Raji (cell line): ENCODE results near the gene SLIT3.

ENCODE experiments used
- POLR2A ChIP-seq: IDR thresholded peaks from 2 replicates; pipeline ENCODE4 v1.6.1; 2011; ENCODE audit warnings: low read depth, low read length, control low read depth; ENCODE audit not compliant: insufficient read depth

Gene SLIT3

DNA sequence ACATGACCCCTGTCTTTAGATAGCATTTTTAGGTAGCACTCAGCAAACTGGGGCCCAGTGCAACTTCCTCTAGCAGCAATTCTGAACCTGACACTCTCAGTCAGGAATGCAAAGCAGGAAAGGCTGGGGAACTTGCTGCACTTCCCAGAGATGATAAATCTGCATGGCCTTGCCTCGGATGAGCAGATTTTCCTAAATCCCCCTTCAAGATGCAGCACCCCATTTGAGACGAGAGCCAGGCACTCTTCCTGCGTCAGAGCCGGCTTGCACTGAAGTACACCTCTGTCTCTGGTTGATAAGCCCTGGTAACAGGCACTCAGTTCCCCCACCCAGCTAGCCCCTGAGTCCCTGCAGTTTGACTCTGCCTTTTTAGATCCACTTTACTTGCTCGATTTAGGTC is 425.1 kb downstream of the SLIT3 start:
- no peak for TF ChIP-seq POLR2A

GRCh38 chr5:168874713-168875380 is 426.1 kb downstream of the SLIT3 start:
- TF ChIP-seq POLR2A, result no peak

GRCh38 chr5:168872246-168872645 is 428.7 kb downstream of the SLIT3 start:
- no peak for TF ChIP-seq POLR2A

DNA sequence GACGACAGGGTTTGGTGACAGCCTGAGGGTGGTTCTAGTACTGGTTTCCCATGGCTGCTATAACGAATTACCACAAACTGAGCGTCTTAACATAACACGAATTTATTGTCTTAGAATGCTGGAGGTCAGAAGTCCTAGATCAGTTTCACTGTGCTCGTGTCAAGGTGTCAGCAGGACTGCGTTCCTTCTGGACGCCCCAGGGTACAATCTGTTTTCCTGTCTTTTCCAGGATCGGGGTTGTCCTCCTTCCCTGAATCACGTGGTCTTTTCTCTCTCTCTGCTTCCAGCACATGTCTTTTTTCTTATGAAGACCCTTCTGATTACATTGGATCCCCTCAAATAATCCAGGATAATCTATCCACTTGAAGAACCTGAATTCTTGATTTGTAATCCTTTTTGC is 430.0 kb downstream of the SLIT3 start:
- no peak for TF ChIP-seq POLR2A

DNA sequence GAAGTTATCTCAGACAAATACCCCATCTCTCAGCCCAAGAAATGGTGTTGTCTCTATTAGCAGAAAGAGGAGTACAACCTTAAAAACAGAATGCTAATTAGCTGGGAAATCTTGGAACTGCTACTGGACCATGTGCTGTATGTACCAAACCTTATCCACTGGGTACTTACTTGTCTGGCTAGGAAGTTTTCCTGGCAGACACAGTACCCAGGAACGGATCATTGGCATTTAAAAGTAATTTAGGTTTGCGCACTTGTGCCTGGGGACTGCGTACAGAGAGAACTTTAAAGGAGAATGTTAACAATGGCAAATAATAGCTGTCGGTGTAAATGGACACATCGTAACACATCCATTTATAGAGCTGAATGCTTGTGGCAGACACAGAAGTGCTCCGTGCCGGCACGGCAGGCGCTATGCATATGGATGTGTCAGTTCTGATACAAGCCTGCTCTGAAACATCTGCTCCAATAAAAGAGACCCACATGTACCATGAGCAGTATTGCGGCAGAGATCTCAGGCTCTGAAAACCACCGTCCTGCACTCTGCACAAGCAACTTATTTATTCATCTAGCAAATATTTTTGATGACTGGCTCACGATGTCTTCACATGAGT is 431.2 kb downstream of the SLIT3 start:
- no peak for TF ChIP-seq POLR2A

DNA sequence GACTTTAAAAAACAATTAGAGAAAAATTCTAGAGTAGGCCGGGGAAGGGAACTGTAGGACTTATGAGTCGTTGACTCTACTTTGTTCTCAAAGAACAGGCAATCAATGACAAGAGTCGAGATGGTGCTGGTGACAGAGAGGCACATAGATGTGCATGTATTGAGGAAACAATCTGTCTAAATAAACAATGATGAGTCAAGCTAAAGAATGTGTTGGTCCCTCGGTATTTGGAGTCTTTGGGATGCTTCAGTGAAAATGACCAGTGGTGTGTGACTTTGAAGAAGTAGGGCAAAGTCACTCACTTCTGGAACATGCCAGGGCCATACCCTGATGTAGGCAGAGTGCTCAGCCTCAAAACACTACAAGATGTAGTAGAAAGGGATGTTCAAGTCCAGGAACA is 433.7 kb downstream of the SLIT3 start:
- no peak for TF ChIP-seq POLR2A

- TF ChIP-seq POLR2A, result no peak
These were observed 435.0 kb downstream of the SLIT3 start for GRCh38 chr5:168865968-168866367.

- no peak for TF ChIP-seq POLR2A
These were observed 437.9 kb downstream of the SLIT3 start for GRCh38 chr5:168863021-168863420.

DNA sequence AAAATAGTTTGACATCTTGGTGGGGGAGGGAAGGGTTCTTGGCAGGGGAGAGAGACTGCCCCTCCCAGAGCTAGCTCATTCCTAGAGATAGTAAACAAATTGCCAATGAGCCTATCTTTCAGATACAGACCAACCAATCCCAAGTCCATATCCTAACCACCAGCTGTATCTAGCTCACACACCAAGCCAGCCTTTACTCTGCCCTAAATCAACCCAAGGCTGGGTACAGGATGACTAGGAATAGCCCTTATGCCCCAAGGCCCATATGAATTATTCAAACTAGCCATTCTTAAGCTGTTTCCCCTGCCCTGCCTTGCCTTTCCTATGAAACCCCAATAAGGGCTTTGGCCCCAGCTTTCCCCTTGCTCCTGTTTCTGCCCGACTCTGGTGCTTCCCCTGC is 440.4 kb downstream of the SLIT3 start:
- TF ChIP-seq POLR2A, result no peak

DNA sequence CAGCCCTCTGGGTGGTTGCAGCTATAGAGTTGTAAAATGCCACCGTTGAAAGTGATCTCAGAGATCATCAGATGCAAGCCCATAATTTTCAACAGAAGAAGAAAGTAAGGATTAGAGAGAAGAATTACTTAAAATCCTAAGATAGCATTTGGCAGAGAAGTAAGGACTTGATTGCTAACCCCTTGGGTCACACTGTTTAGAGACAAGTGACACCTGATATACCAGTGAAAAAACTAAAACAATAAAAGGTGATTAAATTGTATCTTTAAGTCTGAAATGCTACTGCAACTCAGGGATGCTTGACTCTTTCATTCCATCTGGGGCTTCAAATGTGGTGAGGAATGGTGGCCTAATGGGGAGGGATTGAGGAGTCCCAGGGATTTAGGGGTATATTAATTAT is 440.9 kb downstream of the SLIT3 start:
- TF ChIP-seq POLR2A, result no peak

- TF ChIP-seq POLR2A, result no peak
These were observed 441.5 kb downstream of the SLIT3 start for GRCh38 chr5:168859471-168859870.

DNA sequence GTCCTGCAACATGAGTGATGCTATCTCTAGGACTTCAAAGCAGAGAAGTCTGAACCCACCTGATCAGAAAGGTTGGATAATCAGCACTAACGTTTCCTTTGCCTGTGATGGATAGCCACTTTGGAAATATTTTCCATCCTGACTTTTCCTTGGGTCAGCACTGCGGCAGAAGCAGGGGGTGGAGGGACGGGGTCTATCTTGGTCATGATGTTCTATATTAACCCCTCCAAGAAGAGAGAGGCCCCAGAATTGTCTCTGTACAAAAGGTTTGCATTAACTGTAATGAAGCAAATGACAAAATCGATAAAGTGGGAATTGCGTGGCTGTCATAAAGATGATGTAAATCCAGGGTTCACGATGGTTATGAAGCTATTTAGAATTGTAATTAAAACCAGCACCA is 441.9 kb downstream of the SLIT3 start:
- TF ChIP-seq POLR2A, result no peak

GRCh38 chr5:168858371-168858770 is 442.6 kb downstream of the SLIT3 start:
- no peak for TF ChIP-seq POLR2A

- no peak for TF ChIP-seq POLR2A
These were observed 447.0 kb downstream of the SLIT3 start for GRCh38 chr5:168853972-168854371.

- no peak for TF ChIP-seq POLR2A
These were observed 448.6 kb downstream of the SLIT3 start for GRCh38 chr5:168852329-168852728.

DNA sequence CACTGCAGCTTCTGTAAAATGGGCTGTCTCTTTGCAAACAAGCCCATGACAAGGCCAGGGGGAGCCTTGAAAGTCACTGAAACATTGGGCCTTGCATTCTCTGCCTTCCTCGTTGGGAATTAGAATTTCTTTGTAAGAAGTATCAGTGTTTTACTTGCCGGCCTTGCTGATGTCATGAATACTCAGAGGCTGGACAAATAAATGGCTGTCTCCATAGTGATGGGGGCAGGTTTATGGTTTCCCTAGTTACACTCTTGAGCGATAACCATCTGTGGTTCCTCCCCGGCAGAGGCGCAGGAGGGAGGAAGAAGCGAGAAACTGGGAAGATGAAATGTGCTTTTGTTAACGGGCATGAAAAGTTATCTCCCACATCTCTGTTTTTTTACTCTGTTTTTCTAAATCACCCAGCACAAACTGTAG is 449.0 kb downstream of the SLIT3 start:
- TF ChIP-seq POLR2A, result no peak

GRCh38 chr5:168850683-168851082 is 450.3 kb downstream of the SLIT3 start:
- TF ChIP-seq POLR2A, result no peak

DNA sequence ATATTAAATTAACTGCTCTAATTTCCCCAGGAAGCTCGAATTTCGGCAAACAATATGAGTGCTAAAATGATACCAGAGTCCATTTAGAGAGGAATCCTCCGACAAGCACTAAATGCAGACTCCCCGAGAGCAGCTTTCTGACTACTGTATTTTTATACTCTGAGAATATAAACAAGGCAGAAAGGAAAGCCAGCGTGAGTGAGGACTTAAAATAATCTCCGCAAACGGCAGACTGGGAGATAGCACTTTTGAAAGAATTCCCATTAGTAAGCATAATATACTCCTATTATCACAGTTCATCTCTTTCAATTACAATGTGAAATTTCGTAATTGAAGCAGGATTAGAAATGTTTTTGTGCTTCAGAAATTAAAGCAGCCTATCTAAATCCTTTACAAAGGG is 452.4 kb downstream of the SLIT3 start:
- TF ChIP-seq POLR2A, result no peak
